ENCODE results near the gene PLS1.

The PLS1 gene

DNA sequence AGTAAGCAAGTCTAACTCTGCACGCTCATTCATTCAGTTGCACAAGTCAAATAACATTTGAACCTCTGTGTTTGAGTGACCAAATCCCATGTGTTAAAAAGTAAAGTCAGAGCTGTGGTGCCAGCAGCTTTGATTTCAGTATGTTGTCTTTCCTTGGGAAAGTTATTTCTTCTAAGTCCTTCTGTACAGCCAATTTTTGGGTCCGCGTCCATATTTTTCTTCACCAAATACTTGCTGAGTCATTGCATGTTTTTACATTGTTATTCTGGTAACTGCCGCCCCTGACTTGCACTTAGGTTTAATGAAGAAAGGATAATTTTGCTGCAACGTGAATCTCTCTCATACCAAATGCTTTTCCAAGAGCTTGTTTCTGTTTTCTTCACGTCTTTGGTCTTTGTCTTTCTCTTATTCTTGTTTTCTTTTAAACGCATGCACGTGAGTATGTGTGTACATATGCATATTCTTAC, 56.7 kb downstream of the PLS1 start:
- TF ChIP-seq, protein P1, sequence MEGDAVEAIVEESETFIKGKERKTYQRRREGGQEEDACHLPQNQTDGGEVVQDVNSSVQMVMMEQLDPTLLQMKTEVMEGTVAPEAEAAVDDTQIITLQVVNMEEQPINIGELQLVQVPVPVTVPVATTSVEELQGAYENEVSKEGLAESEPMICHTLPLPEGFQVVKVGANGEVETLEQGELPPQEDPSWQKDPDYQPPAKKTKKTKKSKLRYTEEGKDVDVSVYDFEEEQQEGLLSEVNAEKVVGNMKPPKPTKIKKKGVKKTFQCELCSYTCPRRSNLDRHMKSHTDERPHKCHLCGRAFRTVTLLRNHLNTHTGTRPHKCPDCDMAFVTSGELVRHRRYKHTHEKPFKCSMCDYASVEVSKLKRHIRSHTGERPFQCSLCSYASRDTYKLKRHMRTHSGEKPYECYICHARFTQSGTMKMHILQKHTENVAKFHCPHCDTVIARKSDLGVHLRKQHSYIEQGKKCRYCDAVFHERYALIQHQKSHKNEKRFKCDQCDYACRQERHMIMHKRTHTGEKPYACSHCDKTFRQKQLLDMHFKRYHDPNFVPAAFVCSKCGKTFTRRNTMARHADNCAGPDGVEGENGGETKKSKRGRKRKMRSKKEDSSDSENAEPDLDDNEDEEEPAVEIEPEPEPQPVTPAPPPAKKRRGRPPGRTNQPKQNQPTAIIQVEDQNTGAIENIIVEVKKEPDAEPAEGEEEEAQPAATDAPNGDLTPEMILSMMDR (IDR thresholded peaks at IDR 0.05; ENCODE audit: insufficient read depth, low read length, poor library complexity, severe bottlenecking): no peak
- Histone ChIP-seq H3K4me3 (replicated peaks; ENCODE audit: low read depth, low read length) (no peak overlapping the region), H3K36me3 (ENCODE audit: control insufficient read depth, insufficient read depth, low read length) (no peaks in the 10 kb centered on the region), H3K27me3 (replicated peaks; ENCODE audit: control insufficient read depth, insufficient read depth, low read length) (no peaks in the 10 kb centered on the region)
- DNase-seq (ENCODE audit: extremely low read depth, insufficient read length): no peak

DNA sequence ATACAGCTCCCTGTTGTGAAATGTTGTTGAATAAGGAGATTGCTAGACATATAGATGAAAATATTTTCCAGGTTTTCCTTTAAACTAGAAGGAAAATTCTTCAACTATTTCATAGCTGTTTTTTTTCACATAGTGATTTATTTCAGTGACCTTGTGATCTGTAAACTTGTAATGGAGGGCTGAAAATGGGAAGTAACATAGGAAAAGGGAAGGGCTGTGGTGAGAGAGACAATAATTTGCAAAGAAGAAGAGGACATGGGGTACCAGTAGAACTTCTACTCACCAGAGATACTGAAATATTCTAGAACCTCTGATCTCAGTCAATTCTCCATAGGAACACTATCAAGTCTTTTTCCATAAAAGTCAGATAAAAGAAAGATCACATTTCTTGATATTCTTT, 60.4 kb downstream of the PLS1 start:
- no peaks in the 10 kb centered on the region for H3K27me3 ChIP-seq (replicated peaks; ENCODE audit: control insufficient read depth, insufficient read depth, low read length)
- no peak for DNase-seq (ENCODE audit: extremely low read depth, insufficient read length)
- no peaks in the 10 kb centered on the region for H3K36me3 ChIP-seq (ENCODE audit: control insufficient read depth, insufficient read depth, low read length)
- no peak overlapping the region for H3K4me3 ChIP-seq (replicated peaks; ENCODE audit: low read depth, low read length)
- TF ChIP-seq, protein P1 (IDR thresholded peaks at IDR 0.05; ENCODE audit: insufficient read depth, low read length, poor library complexity, severe bottlenecking): no peak

DNA sequence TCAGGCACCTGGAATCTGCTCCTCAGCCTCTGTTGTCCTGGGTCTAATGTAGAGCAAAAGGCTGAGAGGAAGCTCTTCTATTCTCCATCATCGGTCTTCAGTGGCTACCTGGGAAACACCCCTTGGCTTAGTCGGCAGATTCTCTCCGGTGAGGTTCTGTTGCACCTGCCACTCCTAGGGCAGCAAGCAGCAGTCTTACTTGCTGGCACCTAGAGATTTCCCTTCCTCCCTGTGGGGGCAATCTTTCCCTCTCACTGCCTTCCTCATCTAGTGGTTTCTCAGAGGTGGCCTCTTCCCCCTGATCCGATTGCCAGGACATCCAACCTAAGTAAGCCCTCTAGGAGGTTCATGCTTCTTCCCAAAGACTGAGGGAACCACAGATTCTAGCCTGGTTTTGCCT, 60.8 kb downstream of the PLS1 start:
- Histone ChIP-seq H3K36me3 (ENCODE audit: control insufficient read depth, insufficient read depth, low read length) (no peaks in the 10 kb centered on the region), H3K4me3 (replicated peaks; ENCODE audit: low read depth, low read length) (no peak overlapping the region), H3K27me3 (replicated peaks; ENCODE audit: control insufficient read depth, insufficient read depth, low read length) (no peaks in the 10 kb centered on the region)
- DNase-seq (ENCODE audit: extremely low read depth, insufficient read length): no peak
- TF ChIP-seq, protein P1 (IDR thresholded peaks at IDR 0.05; ENCODE audit: insufficient read depth, low read length, poor library complexity, severe bottlenecking): no peak

DNA sequence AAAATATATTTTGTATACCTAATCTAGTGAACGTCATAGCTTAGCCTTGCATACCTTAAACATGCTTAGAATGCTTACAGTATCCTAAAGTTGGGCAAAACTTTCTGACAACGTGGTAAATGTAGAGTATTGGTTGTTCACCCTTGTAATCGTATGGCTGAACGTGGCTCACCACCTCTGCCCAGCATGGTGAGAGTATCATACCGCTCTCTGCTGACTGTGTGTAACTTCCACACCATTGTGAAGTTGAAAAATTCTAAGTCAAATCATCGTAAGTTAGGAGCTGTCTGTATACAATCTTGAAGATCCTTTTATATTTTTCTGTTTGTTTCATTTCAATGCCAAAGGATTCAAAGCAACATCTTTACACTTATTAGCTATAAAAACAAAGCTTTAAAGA, 64.2 kb downstream of the PLS1 start:
- no peaks in the 10 kb centered on the region for H3K36me3 ChIP-seq (ENCODE audit: control insufficient read depth, insufficient read depth, low read length)
- TF ChIP-seq, protein P1 (IDR thresholded peaks at IDR 0.05; ENCODE audit: insufficient read depth, low read length, poor library complexity, severe bottlenecking): no peak
- no peaks in the 10 kb centered on the region for H3K27me3 ChIP-seq (replicated peaks; ENCODE audit: control insufficient read depth, insufficient read depth, low read length)
- DNase-seq (ENCODE audit: extremely low read depth, insufficient read length): no peak
- H3K4me3 ChIP-seq (replicated peaks; ENCODE audit: low read depth, low read length): no peak overlapping the region

DNA sequence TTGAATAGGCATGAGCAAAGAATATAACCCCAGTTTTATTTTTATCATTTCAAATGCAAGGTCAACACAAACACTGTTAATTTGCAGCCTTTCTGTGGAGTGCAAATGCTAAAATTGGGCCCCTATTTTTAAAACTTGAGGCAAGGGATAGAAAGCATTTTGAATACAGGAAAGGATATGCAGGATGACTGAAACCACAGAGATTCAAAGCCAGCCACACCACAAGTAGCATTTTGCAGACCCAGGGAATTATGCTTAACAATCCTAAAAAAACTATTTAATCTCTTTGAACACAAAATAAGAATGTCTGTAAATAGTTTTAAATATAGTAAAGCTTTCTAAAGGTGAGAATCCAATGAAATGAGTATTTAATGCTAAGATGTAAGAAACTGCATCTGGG, 64.7 kb downstream of the PLS1 start:
- Histone ChIP-seq H3K4me3 (replicated peaks; ENCODE audit: low read depth, low read length) (no peak overlapping the region), H3K36me3 (ENCODE audit: control insufficient read depth, insufficient read depth, low read length) (no peaks in the 10 kb centered on the region), H3K27me3 (replicated peaks; ENCODE audit: control insufficient read depth, insufficient read depth, low read length) (no peaks in the 10 kb centered on the region)
- DNase-seq (ENCODE audit: extremely low read depth, insufficient read length): no peak
- TF ChIP-seq, protein P1 (IDR thresholded peaks at IDR 0.05; ENCODE audit: insufficient read depth, low read length, poor library complexity, severe bottlenecking): no peak

DNA sequence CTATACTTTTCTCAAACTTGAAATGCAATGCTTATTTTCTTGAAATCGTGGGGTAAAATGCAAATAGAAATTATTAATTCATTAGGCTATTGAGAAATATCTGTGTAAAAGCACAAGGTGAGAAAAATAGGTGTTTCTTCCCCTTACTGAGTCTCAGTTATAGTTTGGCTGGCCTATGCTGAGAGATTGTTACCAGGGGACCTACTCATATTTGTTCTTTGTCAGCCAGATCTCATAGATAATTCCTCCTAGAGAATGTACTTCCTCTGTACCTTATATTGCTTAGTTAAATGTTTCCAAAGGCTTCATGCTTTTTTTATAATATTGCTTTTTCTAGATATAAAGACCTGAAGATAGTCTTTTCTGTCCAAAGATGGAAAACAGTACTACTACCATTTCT, 67.7 kb downstream of the PLS1 start:
- Histone ChIP-seq H3K36me3 (ENCODE audit: control insufficient read depth, insufficient read depth, low read length) (no peaks in the 10 kb centered on the region), H3K4me3 (replicated peaks; ENCODE audit: low read depth, low read length) (no peak overlapping the region), H3K27me3 (replicated peaks; ENCODE audit: control insufficient read depth, insufficient read depth, low read length) (no peaks in the 10 kb centered on the region)
- TF ChIP-seq, protein P1 (IDR thresholded peaks at IDR 0.05; ENCODE audit: insufficient read depth, low read length, poor library complexity, severe bottlenecking): no peak
- no peak for DNase-seq (ENCODE audit: extremely low read depth, insufficient read length)
